Activated T-cell treated with anti-CD3 and anti-CD28 coated beads, Interleukin-2, amount 50 U/mL, for 72 hours (primary cell): Measurements from ENCODE around the gene KIAA1755. TPM values are rescaled to one million over a fixed set of nuclear protein-coding genes. Genes with fewer than 3 reads are reported as not detected.
"Not testable (repeated sequence)": the region's sequence is repeated elsewhere in the genome, so short reads cannot be mapped to it uniquely, and the experiment has no call there.

ENCODE experiments used
- ATAC-seq, 2 donors: fragments of 150-1000 bp; cut with Tn5 transposase; replicated peaks in 1 of 2; 2 replicates each; pipeline ENCODE4 v1.10.0; 2021; ENCODE audit warnings: moderate library complexity in 2 of 2, mild to moderate bottlenecking in 1 of 2
- DNase-seq, 2 donors: peaks; one replicate each; pipeline ENCODE4 v3.0.0; 2021 to 2022; ENCODE audit warnings: mixed read lengths in 1 of 2
- H3K27ac Mint-ChIP-seq: one replicate; pipeline ENCODE4 v1.8.0; 2022; ENCODE audit warnings: mild to moderate bottlenecking, moderate library complexity, mixed read lengths
- H3K27me3 Mint-ChIP-seq: one replicate; pipeline ENCODE4 v1.8.0; 2022; ENCODE audit warnings: low read depth, mixed read lengths
- H3K36me3 Mint-ChIP-seq, 2 donors: one replicate each; pipeline ENCODE4 v1.8.0; 2022; ENCODE audit warnings: mixed read lengths in 2 of 2, mild to moderate bottlenecking in 1 of 2; ENCODE audit not compliant: insufficient read depth in 2 of 2
- H3K4me1 Mint-ChIP-seq: one replicate; pipeline ENCODE4 v1.8.0; 2022; ENCODE audit warnings: low read depth, mixed read lengths
- H3K4me3 Mint-ChIP-seq, 2 donors: one replicate each; pipeline ENCODE4 v1.8.0; 2022; ENCODE audit warnings: mild to moderate bottlenecking in 2 of 2, mixed read lengths in 2 of 2, moderate library complexity in 2 of 2
- H3K9me3 Mint-ChIP-seq, 2 donors: one replicate each; pipeline ENCODE4 v1.8.0; 2022; ENCODE audit warnings: mixed read lengths in 2 of 2
- total RNA-seq, 2 donors: library from RNA; stranded (reverse); gene quantifications; one replicate each; pipeline ENCODE4 v1.2.3, GENCODE V29; 2022

The KIAA1755 gene
- total RNA-seq, 2 donors from 2014 or later, result not detected

DNA sequence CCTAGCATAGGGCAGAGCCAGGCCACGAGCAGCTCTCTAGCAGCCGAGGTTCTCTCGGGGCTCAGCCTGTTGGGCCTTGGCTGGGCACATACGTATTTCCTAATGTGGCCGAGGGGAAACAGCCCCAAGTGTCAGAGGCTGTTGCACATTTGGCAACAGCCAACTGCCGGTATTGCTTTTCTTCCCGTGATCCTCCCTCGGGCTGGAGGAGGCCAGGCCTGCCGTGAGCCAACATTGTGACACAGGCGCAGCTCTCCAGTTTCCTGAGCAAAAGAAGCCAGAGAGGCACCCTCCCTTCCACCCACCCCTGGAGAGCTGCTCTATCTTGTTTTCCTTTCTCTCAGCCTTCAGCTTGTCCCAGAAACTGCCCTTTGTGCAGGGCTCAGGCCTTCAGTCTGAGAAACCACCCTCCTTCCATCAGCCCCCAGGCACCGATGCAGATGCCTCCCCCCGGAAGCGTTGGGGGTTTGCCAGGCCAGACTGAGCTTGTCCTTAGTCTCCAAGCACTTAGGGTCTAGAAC, 38.3 kb upstream of the KIAA1755 start:
- ATAC-seq (no peak), DNase-seq (no peak)
- Mint-ChIP-seq H3K4me1 (peaks cover 14% of the 10 kb centered on the region), H3K27ac (no peak overlapping the region), H3K9me3 (no peaks in the 10 kb centered on the region), H3K4me3 (no peak overlapping the region), H3K36me3 (no peaks in the 10 kb centered on the region), H3K27me3 (peaks cover 43% of the 10 kb centered on the region)

DNA sequence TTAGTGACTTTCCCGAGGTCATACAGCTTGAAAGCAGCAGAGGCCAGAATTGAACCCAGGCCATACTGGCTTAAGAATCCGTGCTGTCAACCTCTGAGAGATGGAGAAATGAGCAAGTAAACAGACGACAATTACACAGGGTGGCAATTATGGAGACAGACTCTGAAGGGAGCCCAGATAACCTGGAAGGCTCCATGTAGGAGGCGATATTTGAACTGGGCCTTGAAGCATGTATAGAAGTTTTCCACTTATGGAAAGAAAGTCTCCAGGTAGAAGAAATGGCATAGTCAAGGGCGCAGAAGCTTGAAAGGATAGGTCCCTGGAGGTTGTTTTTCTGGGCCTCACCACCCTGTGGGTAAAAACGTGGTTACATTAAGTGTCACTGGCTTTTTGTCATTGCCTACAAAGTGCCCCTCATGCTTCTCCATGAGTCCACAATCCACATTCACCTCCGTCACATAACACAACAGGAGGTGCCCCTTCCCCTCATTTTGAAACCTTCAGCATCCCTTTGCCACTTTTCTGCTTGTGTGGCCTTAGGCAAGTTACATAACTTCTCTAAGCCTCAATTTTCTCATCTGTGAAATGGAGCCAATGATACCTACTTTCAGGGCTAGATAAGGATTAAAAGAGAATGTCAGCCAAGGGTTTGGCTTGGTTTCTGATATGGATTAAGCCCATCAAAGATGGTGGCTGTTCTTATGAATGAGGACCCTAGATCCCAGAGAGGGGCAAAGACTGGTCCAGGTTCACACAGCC, 37.6 kb upstream of the KIAA1755 start:
- Mint-ChIP-seq H3K27me3 (peaks cover 36% of the 10 kb centered on the region), H3K4me3 (no peak overlapping the region), H3K27ac (no peak overlapping the region), H3K36me3 (no peaks in the 10 kb centered on the region), H3K4me1 (peaks cover 6% of the 10 kb centered on the region), H3K9me3 (no peaks in the 10 kb centered on the region)
- no peak for DNase-seq
- no peak for ATAC-seq

DNA sequence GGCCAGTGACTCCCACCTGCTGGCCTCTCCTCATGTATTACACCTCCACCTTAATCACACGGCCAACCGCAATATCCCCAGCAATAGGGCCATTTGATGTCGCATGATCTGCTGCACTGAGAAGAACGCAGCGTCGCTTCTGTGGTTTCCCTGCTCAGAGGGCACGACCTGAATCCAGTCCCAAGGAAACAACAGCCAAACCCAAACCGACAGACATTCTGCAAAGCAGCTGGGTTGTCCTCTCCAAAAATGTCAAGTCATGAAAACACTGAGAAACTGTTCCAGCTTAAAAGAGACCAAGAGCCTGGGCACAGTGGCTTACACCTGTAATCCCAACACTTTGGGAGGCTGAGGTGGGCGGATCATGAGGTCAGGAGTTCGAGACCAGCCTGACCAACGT, 35.9 kb upstream of the KIAA1755 start:
- H3K9me3 Mint-ChIP-seq, result no peaks in the 10 kb centered on the region
- ATAC-seq, result no peak

DNA sequence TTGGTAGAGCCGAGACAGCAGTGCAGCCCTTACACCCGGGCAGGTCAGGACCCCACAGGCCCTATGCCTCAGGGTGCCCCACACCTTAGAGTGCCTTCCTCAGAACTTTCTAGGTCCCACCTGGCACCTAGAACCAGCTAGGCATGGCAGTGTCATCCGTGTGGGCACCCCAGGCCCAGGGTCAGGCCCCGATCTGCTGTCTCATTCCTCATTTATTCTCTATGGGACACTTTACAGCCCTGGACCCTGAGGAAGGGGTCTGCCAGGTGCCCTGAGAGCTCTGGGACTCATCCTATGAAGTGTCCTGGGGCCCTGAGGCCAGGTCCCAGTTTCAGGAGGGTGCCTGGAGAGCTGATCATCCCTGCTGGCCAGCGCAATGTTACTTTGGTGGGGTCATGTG, 35.3 kb upstream of the KIAA1755 start:
- Mint-ChIP-seq H3K4me3 (no peak overlapping the region), H3K36me3 (no peaks in the 10 kb centered on the region), H3K9me3 (no peaks in the 10 kb centered on the region), H3K27ac (no peak overlapping the region), H3K27me3 (peaks cover 27% of the 10 kb centered on the region), H3K4me1 (no peaks in the 10 kb centered on the region)
- no peak for ATAC-seq
- DNase-seq, result no peak

More for the DNA sequence above, 35.9 kb upstream of the KIAA1755 start:
- peaks cover 5% of the 10 kb centered on the region for H3K4me1 Mint-ChIP-seq
- no peak overlapping the region for H3K4me3 Mint-ChIP-seq
- H3K27me3 Mint-ChIP-seq, result peaks cover 33% of the 10 kb centered on the region
- no peak overlapping the region for H3K27ac Mint-ChIP-seq
- DNase-seq, result no peak
- no peaks in the 10 kb centered on the region for H3K36me3 Mint-ChIP-seq

DNA sequence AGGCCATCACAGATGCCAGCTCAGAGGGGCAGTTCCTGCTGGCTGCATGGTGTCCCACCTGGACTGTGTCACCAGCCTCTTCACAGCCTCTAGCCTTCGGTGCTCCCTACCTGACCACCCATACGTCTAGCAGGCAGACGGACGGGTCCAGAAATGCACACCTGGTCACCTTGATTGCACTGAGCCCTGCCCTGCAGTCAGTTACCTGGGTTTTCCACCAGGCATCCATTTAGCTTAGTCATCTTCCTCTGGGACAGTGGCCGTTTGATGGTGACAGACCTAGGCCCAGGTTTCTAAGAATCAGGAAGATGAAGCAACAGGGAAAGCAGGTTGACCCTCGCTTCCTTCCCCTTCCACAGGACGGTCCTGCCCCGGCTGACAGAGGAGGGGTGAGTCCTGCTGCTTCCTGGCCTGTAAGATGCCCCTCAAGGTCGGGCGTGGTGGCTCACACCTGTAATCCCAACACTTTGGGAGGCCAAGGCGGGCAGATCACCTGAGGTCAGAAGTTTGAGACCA, 33.6 kb upstream of the KIAA1755 start:
- ATAC-seq (no peak), DNase-seq (no peak)
- Mint-ChIP-seq H3K36me3 (no peaks in the 10 kb centered on the region), H3K27me3 (peaks cover 21% of the 10 kb centered on the region), H3K4me1 (no peaks in the 10 kb centered on the region), H3K4me3 (no peak overlapping the region), H3K27ac (no peak overlapping the region), H3K9me3 (no peaks in the 10 kb centered on the region)

DNA sequence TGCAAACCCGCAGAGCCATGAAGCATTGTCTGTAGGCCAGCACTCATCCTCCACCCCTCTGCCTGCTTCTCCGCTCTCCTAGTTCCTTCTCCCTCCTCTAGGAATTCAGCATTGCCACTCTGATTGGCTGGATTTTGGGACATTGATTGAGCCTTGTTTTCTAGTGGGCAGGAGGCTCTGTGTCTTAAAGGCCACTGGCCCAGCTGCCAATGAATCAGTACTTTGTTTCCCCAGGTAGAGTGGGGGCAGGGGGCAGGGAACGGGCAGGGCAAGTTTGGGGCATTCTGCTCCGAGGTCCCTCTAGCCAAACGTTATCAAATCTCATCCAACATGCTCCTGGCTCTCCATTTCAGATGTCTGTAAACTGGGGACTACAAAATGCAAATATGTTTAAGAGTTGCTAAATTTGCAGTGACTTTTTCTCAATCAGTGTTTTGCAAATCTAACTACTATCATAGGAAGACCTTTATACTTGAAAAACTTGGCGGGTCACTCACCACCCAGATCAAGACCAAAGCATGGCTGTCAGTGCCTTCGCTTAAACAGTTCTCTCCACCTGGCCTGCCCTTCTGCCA, 33.0 kb upstream of the KIAA1755 start:
- no peaks in the 10 kb centered on the region for H3K4me1 Mint-ChIP-seq
- no peaks in the 10 kb centered on the region for H3K9me3 Mint-ChIP-seq
- DNase-seq, result no peak
- no peak overlapping the region for H3K4me3 Mint-ChIP-seq
- no peaks in the 10 kb centered on the region for H3K36me3 Mint-ChIP-seq
- no peak overlapping the region for H3K27ac Mint-ChIP-seq
- peaks cover 21% of the 10 kb centered on the region for H3K27me3 Mint-ChIP-seq
- ATAC-seq, result no peak

DNA sequence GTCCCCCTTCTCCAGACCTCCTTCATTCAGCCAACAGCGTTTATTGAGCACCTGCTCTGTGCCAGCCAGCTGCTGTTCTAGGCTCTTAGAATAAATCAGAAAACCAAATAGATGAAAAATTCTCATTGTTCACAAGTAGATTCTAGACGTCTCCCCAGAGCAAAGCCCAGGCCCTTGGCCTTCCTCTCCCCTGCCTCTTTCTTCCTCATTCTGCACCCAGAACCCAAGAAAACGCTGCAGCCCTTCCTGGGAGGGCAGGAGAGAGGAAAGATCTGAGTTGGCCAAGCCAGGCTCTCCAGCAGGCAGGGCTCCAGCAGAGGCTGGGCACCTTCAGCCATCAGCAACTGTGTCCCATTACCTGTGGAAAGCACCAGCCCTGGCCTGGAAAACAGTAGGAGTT, 31.4 kb upstream of the KIAA1755 start:
- DNase-seq, result no peak
- no peaks in the 10 kb centered on the region for H3K9me3 Mint-ChIP-seq
- no peak overlapping the region for H3K4me3 Mint-ChIP-seq
- no peak for ATAC-seq
- peaks cover 28% of the 10 kb centered on the region for H3K27me3 Mint-ChIP-seq
- no peak overlapping the region for H3K27ac Mint-ChIP-seq
- no peaks in the 10 kb centered on the region for H3K36me3 Mint-ChIP-seq
- H3K4me1 Mint-ChIP-seq, result no peaks in the 10 kb centered on the region

DNA sequence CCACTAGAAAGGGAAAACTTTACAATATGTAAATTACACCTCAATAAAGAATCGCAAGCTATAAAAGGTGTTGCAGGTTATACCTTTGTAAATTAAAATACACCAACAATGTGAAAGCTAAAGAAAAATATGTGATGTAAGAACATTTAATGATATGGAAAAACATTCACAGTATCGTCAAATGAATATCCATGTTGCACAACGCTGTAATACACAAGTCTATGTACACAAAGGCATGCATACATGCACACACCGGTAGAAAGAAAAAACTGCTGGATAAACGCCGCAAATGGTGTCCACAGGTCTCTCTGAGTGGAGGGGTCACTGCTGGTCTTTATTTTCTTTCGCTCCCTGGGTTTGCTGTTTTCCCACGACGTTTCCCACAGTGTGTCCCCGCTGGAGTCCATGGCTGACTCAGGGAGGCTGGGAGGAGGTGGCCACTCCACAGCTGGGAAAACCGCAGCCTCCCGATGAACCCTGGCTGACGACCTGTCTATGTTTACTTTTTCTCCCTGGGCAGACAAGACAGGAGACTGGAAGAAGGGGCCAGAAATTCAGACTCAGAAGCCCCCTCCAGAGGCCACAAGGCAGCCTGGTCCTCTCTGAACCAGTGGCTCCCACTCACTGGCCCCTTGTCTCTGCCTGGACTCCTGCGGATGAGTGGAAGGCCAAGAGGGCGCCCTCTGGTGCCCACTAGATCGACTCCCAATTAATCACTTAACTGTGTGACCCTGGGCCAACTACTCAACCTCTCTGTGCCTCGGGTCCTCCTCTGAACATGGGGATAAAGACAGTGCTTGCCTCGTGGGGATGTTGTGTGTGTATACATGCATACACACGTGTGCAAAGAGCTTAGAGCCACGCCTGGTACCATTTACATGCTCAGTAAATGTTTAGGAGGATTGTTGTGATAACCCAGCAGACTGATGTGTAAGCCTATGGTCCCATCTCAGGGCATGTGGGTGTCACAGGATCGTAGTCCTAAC, 30.6 kb upstream of the KIAA1755 start:
- Mint-ChIP-seq H3K36me3 (no peaks in the 10 kb centered on the region), H3K27me3 (peaks cover 28% of the 10 kb centered on the region), H3K4me1 (no peaks in the 10 kb centered on the region), H3K27ac (no peak overlapping the region), H3K9me3 (no peaks in the 10 kb centered on the region), H3K4me3 (no peak overlapping the region)
- ATAC-seq (no peak), DNase-seq (no peak)

DNA sequence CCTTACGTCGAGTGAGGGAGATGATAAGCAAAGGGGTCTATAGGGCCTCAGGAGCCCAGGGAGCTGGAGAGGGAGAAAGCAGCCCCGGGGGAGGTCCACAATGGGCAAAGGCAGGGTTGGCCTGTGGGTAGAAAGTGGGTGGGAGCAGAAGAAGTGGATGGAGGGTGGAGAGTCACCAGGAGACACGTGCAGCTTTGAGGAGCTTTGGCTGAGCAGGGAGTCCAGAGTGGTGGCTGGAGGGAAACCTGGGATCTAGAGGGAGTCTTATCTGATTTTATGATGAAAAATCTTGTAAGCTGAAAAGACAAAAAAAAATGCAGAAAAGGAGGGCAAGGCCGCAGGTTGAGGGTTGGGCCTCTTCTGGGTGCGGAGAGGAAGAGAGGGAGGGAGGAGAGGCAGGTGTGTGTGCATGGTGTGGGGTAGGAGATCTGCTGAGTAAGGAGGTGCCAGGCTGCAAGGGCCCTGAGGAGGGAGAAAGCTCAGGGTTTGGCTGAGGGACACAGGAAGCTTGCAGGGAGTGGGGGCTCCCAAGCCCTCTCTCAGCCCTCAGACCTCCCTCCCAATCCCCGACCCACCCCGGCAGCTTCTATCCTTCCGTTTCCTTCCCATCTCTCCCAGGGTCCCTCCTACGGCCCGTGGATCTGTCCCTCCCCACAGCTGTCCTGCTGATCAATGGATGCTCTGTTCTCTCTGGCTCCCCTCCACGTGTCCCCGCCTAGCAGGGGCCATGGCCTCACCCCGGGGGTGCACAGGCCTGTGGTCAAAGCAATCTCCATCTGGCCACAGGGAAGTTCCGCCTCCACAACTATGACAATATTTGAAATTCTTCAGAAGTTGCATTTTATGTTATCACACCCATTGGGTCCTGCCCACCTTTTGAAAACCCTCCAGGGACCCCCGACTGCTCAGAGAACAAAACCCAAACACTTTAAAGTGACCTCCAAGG, 26.3 kb upstream of the KIAA1755 start:
- no peak for ATAC-seq
- no peak for DNase-seq
- H3K4me3 Mint-ChIP-seq, result no peak overlapping the region
- no peaks in the 10 kb centered on the region for H3K36me3 Mint-ChIP-seq
- no peak overlapping the region for H3K27ac Mint-ChIP-seq
- no peaks in the 10 kb centered on the region for H3K9me3 Mint-ChIP-seq
- H3K27me3 Mint-ChIP-seq, result peaks cover 10% of the 10 kb centered on the region
- H3K4me1 Mint-ChIP-seq, result no peaks in the 10 kb centered on the region

DNA sequence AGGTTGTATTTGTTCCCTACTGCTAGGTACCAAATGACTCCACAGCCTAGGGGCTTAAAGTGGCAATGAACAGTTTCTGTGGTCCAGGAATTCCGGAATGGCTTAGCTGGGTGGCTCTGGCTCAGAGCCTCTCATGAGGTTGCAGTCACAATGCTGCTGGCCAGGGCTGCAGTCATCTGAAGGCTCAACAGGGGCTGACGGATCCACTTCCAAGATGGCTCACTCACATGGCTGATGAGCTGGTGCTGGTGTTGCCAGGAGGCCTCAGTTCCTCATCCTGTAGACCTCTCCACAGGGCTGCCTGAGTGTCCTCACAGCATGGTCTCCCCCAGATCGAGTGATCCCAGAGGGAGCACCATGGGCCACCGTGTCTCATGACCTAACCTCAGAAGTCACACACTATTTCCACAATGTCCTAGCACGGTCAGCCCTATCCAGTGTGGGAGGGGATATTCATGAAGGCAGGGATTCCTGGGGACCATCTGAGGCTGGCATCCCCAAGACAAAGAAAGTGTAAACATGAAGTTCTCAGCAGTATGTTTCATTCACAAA, 24.4 kb upstream of the KIAA1755 start:
- Mint-ChIP-seq H3K36me3 (no peaks in the 10 kb centered on the region), H3K9me3 (no peaks in the 10 kb centered on the region), H3K4me3 (no peak overlapping the region), H3K27ac (no peak overlapping the region), H3K27me3 (peaks cover 8% of the 10 kb centered on the region), H3K4me1 (no peaks in the 10 kb centered on the region)
- ATAC-seq, result no peak
- no peak for DNase-seq

DNA sequence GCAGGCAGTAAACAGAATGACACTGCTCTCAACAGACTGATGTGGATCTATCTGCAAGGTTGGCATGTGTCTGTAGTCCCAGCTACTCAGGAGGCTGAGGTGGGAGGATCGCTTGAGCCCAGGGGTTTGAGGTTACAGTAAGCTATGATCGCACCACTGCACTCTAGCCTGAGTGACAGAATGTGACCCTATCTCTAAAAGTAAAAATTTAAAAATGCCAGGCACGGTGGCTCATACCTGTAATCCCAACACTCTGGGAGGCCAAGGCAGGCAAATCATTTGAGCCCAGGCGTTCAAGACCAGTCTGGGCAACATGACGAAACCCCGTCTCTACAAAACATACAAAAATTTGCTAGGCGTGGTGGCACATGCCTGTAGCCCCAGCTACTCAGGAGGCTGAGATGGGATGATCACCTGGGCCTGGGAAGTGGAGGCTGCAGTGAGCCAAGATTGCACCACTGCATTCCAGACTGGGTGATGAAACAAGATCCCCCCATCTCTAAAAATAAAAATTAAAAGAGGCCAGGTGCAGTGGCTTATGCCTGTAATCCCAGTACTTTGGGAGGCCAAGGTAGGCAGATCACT, 23.6 kb upstream of the KIAA1755 start:
- not testable (repeated sequence) for H3K36me3 Mint-ChIP-seq, DNase-seq, H3K27ac Mint-ChIP-seq, H3K4me3 Mint-ChIP-seq, ATAC-seq, H3K27me3 Mint-ChIP-seq, H3K4me1 Mint-ChIP-seq, H3K9me3 Mint-ChIP-seq

DNA sequence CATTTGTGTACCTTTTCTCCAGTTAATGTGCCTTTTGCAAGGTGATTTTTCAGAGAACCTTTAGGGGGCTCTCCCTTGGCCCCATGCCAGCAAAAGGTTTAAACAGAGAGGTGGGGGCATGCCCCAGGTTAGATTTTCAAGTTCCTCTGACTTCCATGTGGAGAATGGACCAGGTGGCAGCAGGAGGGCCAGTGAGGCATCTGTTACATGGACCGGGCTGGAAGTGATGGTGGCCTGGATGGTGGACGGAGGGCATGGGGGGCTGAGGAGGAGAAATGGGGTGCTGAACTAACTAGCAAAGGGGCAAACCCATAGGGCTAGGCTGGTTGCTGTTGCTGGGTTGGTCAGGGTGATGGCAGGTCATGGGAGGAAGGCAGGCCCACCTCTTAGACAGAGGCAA, 22.7 kb upstream of the KIAA1755 start:
- H3K27me3 Mint-ChIP-seq, result peaks cover 8% of the 10 kb centered on the region
- no peaks in the 10 kb centered on the region for H3K4me1 Mint-ChIP-seq
- no peak overlapping the region for H3K27ac Mint-ChIP-seq
- H3K36me3 Mint-ChIP-seq, result no peaks in the 10 kb centered on the region
- H3K9me3 Mint-ChIP-seq, result no peaks in the 10 kb centered on the region
- DNase-seq (no peak), ATAC-seq (no peak)
- H3K4me3 Mint-ChIP-seq, result no peak overlapping the region
